Hippocampal formation (tissue), 2 donors: ENCODE data around the gene NEK6.

Source experiments
- DNase-seq, 2 donors: peaks; one replicate each; lab custom pipeline; 2025; lab: John Stamatoyannopoulos, UW

Gene NEK6

DNA sequence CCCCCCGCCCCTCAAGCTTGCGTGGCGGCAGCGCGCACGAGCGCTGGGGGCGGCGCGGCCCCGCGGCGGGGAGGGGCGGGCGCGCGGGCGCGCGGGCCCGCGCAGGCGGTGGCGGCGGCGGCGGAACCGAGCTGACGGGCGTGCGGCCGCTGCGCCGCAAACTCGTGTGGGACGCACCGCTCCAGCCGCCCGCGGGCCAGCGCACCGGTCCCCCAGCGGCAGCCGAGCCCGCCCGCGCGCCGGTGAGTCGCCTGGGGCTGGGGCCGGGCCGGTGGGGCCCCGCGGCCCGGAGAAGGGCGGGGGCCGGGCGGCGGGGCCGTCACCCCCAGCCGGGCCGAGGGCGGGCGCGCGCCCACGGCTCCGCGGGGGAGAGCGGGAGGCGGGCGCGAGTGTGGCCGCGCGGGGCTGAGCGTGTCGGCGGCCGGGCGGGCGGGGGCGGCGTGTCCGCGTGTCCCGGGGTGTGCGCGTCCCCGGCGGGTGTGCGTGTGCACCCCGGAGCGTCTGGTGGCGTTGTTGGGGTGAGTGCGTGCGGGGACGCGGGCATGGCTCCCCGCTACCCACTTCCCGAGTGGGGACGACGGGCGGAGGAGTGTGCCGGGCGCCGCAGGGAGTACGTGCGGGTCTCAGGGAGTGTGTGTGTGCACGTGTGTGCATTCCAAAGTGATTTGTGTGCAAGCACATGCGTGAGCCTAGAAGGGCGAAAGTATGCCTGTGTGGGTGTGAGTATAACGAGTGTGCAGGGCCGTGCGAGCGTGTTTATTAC lies at the start of gene NEK6:
NEK6 (plus strand) TSS at position 106 of the 763 bp plus-strand sequence. CDS start 44,016 bp downstream, outside the sequence.
- no peak for DNase-seq

DNA sequence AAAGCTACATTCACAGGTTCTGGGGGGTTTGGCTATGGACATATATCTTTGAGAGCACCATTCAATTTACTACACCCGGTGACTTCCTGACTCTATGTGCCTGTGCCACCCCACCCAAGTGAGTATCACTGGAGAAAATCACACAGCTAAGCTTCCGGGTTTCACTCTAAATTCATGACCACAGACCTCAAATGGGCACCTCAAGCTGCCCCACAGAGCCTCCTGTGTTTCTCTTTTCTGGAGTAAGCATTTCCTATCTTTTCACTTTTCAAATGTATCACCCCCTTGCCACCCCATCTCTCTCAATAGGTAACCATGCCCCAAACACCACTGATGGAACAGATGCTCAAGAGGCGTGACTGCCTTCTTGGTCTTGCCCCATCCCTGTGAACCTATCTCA lies 49.2 kb upstream of the NEK6 start:
- DNase-seq: no peak

DNA sequence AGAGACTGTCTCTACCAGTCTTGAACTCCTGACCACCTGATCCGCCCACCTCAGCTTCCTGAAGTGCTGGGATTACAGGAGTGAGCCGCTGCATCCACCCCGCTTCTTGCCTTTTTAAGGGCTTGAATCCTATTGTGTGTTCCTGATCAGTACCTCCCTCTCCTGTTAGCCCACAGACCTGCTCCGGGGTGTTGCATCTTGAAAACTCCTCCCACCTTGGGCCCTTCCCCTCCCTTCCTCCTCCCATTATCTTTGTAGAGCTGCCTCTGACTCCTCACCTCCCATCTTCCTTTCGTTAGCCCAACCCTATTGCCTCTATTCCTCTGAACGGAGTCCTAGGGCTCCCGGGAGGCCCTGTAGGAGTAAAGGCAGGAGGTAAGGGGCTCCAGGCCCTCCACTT lies 48.5 kb upstream of the NEK6 start:
- DNase-seq: no peak

GRCh38 chr9:124209774-124210173 lies 48.0 kb upstream of the NEK6 start:
- DNase-seq: no peak

DNA sequence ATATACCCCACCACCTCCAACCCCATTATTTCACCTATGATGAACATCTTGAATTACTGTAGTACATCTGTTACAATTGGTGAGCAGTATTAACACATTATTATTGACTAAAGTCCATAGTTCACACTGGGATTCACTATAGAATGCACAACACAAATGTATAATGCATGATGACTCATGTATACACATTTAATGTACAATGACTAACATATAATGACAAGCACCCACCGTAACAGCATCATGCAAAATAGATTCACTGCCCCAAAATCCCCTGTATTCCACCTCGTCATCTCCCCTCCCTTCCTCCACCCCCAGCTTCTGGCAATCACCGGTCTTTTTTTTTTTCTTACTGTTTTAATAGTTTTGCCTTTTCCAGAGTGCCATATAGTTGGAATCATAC lies 47.1 kb upstream of the NEK6 start:
- no peak for DNase-seq

DNA sequence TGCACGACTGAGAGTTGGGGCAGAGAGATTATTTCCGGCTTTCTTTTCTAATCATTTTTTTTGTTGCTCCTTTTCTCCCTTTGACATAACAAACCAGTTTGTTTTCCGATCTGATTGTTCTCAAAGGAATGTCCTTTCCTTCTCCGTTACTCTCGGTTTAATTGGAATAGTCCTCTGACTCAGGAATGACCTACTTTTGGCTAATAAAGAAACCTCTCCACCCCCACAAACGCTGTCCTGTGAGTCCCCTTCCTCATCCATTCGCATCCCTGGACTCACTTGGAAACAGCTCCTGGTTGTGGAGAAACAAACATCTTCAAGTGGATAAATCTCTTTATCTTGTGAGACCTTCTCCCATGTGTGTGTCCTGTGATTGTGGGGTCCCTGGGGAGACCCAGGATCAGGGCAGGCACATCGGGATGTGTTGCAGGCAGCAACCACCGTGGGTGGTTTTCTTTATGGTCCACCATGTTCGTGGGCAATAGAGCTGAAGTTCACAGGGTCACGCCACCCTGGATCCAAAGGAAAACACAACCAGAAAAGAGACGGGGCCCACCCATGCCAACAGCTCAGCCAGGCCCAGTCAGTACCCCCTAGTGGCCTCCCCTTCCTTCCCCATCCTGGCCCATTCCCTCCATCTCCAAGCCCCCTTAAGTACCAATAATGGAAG lies 45.2 kb upstream of the NEK6 start:
- no peak for DNase-seq

DNA sequence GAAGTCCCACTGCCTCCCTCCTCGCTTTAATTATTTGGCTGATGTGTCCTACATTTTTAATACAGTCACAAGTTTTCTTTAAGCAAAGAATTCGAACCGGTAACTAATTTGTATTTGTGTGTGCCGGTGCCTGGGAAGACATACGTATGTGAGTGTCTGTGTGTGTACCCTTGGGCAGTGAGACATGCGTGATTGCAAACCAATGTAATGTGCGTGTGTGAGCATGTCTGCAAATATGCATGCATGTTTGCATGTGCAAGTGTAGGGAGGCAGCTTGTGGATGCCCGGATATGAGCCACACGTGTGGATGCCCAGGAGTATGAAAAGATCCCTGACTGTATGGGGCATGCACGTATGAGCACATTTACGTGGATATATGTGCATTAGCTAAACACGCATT lies 44.4 kb upstream of the NEK6 start:
- DNase-seq: no peak

GRCh38 chr9:124214116-124214515 lies 43.6 kb upstream of the NEK6 start:
- DNase-seq: no peak

DNA sequence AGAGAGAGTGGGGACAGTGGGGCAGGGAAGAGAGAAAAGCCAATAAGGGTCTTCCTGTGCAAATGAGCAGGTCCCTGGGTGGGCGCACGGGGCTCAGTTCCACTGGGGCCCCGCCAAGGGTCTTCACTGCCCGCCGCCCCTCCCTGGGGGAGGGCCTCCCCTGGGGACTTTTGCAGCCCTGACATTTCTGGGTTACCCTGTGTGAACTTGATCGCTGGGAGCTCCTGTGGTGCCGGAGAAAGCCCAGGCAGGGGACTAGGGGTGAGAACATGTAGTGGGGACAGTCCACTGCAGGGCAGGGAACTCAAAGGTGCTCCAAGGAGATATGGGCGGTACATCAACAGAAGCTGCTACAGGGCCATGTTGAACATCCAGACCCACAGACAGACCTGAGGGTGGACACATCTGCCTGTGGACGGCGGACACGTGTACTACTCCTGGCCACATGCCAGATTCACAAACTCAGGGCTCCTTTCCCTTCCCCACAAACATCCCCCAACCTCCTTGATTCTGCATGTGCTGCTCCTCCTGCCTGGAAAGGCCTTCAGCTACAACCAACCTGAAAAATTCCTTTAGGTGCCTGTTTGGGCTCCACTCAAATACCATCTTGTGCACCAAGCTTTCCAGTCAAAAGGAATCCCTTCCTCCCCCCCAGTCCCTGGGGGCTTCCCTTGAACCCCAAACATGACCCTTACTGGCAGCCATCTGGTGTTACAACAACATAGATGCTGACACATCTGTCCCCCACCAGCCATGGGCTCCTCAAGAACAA lies 43.0 kb upstream of the NEK6 start:
- no peak for DNase-seq

- DNase-seq: no peak
Measured at GRCh38 chr9:124215368-124215910, 42.3 kb upstream of the NEK6 start.

GRCh38 chr9:124215956-124216355 lies 41.8 kb upstream of the NEK6 start:
- DNase-seq: no peak

DNA sequence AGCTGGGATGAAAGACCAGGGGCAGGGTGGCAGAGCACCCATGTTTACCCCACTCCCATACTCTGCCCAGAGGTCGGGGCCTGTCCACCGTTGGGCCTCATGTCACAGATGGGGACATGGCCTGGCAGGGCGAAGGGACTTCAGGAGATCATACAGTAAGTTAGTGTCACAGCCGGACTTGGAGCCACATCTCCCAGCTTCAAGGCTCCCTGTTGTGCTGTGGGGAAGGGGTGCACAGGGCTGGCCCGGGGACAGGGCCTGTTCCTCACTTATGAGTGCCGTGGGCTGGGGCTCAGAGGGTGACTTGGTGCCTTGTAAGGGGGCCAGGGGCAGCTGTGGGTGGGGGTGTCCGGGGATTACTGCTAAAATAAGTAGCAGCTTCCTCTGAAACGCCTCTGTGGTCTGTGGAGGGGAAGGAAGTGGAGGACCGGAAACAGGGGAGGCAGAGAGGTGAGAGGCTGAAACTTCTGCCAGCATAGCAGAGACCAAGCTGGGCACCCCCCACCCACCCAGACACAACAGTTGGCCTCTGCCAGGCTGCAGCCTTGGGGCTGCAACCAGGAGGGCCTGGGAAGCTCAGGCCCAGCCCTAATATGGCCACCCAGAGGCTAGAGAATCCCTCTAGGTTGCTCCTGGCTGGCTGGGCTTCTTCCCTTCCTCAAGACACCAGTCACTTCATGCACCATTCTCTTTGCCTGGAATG lies 41.1 kb upstream of the NEK6 start:
- DNase-seq: peak in 1 of 2 donors; percentile 30

- DNase-seq: no peak
Measured at GRCh38 chr9:124217836-124218437, 39.8 kb upstream of the NEK6 start.

DNA sequence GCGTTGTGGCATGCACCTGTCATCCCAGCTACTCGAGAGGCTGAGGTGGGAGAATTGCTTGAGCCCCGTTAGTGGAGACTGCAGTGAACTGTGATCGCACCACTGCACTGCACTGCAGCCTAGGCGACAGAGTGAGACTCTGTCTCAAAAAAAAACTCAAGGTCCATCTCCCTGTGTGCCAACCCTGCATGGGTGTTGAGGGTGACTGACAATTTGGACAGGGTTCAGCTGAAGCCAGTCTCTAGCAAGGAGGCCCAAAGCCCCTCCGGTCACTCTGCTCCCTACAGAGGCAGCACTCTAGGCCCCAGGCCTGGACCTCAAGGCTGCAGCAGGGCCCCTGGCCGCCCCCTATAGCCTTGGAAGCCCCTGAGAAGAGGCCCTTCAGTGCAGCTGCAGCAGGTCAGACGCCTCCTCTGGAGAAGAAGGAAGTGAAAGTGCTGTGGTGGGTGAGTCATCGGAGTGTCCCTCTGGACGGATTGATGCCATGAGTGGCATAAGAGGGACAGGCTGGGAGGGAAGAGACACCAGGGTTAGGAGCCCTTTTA lies 39.2 kb upstream of the NEK6 start:
- DNase-seq: peak in 1 of 2 donors; percentile 36

GRCh38 chr9:124218987-124219461 lies 38.7 kb upstream of the NEK6 start:
- no peak for DNase-seq

GRCh38 chr9:124220946-124221451 lies 36.8 kb upstream of the NEK6 start:
- peak in 1 of 2 donors; percentile 8 for DNase-seq

DNA sequence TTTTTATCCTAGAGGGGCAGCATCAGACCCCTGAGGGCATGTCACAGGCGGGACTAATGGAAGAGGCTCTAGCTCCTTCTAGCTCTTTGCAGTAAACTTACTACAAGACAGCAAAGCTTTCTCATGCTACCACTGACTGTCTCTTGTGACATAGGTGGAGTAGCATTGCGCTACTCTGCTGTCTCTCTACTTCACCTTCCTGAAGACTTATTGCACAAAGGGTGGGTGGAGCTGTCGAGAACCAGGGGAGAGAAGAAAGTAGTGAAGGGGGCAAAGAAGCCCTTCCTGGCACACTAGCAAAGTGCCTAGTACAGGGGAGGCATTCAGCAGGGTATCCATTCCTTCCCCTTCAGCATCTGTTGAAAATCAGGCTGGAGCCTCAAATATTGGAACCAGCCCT lies 36.1 kb upstream of the NEK6 start:
- no peak for DNase-seq

DNA sequence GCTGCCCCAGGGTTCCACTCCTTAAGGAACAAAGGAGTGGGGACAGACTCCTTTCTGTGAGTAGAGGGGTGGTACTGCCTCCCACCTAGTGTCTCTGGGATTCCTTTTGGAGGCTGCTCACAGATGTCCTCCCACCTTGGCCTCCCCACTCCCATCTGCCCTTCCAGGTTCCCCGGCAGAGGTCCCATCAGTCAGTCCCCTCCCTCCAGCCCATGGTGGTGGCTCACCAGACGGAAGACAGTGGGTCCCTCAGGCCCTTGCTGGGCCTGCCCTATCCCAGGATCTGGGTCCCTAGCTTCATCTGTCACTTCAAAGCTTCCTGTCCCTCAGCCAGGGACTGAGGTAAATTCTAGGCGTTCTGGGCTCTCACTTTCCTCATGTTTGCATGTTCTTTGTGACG lies 35.6 kb upstream of the NEK6 start:
- DNase-seq: no peak

DNA sequence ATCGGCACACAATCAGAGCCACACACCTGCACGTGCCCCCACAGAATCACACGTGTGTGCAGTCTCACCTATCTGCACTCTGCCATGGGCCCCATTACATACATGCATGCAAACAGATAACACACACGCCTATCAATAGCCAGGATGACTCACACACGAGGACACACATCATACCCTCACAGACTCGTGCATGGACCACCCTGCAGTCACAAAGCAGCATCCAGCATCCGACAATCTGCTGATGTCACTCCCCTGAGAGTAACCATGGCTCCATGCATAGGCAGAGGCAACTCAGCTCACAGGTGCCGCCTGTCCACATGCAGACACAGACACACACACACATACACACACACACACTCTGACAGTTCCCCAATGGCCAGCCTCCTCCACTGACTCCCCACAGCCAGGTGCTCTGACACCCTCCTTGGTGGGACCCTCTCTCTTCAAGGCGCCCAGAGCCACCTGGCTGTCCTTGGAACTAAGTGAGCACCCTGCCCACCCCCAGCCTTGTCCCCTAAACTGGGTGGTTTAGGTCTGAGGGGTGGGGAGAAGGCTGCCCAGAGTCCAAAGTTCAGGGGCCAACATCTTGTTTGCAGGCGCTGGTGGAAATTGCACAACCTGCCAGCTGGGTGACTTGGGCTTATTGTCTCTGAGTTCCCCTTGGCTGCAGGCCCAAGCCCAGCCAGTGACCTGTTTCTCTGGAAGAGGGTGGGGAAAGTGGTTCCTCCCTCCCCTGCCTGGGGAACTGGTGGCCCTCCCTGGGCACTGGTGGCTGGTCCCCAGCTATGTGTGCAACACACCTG lies 34.6 kb upstream of the NEK6 start:
- peak; percentile 30 to 50 for DNase-seq

- no peak for DNase-seq
Measured at GRCh38 chr9:124225945-124226344, 31.8 kb upstream of the NEK6 start.
